Measurements from ENCODE around the gene SLC35E1.

Gene SLC35E1

DNA sequence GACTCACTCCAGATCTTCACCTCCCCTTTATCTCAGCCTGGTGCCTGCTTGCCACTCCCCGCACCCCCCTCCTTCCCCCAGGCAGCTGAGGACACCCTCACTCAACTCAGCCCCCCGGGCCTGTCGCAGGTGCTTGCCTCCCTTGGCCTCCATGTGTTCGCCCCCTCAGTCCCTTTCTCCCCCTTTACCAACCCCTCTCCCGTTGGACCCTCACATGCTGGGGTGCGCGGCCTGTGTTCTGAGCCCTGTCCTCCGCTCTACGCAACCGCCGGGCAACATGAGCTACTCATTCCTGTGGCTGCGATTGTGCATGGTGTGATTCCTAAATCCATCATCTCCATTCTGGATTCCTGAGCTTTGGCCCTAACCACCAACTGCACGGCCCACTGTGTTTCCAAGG, 35.1 kb downstream of the SLC35E1 start:
- H3K4me3 ChIP-seq (ENCODE audit: low read depth, low read length): no peak overlapping the region
- TF ChIP-seq, protein P1, sequence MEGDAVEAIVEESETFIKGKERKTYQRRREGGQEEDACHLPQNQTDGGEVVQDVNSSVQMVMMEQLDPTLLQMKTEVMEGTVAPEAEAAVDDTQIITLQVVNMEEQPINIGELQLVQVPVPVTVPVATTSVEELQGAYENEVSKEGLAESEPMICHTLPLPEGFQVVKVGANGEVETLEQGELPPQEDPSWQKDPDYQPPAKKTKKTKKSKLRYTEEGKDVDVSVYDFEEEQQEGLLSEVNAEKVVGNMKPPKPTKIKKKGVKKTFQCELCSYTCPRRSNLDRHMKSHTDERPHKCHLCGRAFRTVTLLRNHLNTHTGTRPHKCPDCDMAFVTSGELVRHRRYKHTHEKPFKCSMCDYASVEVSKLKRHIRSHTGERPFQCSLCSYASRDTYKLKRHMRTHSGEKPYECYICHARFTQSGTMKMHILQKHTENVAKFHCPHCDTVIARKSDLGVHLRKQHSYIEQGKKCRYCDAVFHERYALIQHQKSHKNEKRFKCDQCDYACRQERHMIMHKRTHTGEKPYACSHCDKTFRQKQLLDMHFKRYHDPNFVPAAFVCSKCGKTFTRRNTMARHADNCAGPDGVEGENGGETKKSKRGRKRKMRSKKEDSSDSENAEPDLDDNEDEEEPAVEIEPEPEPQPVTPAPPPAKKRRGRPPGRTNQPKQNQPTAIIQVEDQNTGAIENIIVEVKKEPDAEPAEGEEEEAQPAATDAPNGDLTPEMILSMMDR (conservative IDR thresholded peaks at IDR 0.05; ENCODE audit: low read depth, low read length): no peak
- no peak for DNase-seq (ENCODE audit: low read depth)

DNA sequence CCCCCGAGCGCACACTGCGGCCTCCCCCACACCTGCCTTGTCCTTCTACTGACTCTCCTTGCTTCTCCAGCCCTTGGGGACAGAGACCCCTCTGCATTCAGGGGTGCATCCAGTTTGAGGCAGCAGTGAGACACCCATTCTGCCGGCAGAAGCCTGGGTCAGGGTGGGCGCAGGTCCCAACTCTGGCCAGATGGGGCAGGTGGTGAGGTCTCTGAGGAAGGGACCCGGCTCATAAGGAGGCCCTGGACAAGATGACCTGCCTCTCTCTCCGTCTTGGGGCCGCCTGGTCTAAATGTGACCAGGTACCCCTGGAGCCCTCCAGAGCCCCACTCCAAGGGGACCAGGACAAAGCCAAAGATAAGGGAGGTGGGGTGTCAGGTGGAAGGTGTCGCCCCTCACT, 36.1 kb downstream of the SLC35E1 start:
- DNase-seq (ENCODE audit: low read depth): no peak
- TF ChIP-seq, protein P1 (conservative IDR thresholded peaks at IDR 0.05; ENCODE audit: low read depth, low read length): no peak
- H3K4me3 ChIP-seq (ENCODE audit: low read depth, low read length): no peak overlapping the region

DNA sequence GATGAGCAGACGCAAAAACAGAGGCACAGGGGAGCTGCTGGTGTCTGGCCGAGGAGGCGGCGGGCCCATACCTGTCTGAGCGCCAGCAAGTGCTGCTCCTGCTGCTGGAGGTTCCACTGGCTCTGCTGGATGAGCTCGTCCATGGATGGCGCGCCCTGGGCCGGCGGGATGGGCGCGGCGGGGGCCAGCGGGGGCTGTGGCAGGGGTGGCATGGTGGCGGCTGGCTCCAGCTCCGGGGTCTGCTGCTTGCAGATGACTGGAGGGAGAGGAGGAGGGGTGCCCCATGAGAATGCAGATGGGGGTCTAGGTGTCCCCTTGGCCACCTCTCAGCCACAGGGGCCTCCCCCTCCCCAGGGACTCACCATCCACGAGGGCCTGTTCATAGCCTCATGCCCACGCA, 36.8 kb downstream of the SLC35E1 start:
- H3K4me3 ChIP-seq (ENCODE audit: low read depth, low read length): no peak overlapping the region
- TF ChIP-seq, protein P1 (conservative IDR thresholded peaks at IDR 0.05; ENCODE audit: low read depth, low read length): no peak
- DNase-seq (ENCODE audit: low read depth): no peak

DNA sequence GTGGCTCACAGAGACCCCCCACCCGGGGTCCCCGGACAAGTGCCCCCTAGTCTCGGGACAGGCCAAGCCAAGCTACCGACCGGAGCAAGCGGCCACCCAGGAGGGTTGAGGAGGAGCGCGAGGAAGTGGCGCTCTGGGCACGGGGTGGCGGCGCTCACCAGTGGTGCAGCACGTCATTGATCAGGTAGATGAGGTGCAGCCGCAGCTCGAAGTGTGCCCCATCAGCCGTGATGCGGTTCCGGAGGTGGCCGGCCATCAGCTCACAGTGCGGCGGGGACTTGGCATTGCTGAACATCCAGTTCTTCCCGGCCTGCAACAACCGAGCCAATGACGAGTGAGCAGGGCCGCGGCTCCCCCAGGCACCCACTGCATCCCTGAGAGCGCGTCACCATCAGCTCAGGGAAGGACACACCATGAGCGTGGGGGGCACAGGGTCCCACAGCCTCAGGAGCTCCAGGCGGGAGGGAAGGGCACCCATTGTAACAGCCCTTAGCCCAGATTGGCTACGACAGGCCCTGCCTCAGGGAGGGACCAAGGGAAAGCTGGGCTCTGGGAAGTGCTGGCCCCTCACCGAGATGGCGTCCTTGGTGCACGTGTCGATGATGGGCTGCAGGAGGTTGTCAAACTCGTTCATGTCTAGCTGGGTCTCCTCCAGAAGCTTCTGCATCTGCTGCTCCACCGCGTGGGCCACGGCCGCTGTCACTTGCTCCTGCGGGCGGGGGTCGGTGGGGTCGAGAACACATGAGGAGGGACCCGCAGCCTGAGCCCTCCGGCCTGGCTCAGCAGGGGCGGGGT, 39.6 kb downstream of the SLC35E1 start:
- no peak overlapping the region for H3K4me3 ChIP-seq (ENCODE audit: low read depth, low read length)
- no peak for DNase-seq (ENCODE audit: low read depth)
- TF ChIP-seq, protein P1 (conservative IDR thresholded peaks at IDR 0.05; ENCODE audit: low read depth, low read length): no peak

DNA sequence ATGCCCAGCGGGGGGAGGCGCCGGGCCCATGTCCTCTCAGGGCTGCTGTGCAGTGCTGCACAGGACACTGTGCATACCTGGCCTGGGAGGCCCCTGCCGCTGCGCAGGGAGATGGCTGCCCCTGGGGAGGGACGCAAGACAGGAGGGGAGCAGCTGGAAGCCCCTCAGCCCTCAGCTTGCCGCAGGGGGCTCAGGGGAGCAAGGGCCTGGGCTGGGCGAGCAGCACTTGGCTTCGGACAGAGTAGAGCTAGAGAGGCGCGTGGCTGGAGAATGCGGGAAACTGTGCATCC, 40.9 kb downstream of the SLC35E1 start:
- H3K4me3 ChIP-seq (ENCODE audit: low read depth, low read length): no peak overlapping the region
- no peak for DNase-seq (ENCODE audit: low read depth)
- TF ChIP-seq, protein P1 (conservative IDR thresholded peaks at IDR 0.05; ENCODE audit: low read depth, low read length): no peak

DNA sequence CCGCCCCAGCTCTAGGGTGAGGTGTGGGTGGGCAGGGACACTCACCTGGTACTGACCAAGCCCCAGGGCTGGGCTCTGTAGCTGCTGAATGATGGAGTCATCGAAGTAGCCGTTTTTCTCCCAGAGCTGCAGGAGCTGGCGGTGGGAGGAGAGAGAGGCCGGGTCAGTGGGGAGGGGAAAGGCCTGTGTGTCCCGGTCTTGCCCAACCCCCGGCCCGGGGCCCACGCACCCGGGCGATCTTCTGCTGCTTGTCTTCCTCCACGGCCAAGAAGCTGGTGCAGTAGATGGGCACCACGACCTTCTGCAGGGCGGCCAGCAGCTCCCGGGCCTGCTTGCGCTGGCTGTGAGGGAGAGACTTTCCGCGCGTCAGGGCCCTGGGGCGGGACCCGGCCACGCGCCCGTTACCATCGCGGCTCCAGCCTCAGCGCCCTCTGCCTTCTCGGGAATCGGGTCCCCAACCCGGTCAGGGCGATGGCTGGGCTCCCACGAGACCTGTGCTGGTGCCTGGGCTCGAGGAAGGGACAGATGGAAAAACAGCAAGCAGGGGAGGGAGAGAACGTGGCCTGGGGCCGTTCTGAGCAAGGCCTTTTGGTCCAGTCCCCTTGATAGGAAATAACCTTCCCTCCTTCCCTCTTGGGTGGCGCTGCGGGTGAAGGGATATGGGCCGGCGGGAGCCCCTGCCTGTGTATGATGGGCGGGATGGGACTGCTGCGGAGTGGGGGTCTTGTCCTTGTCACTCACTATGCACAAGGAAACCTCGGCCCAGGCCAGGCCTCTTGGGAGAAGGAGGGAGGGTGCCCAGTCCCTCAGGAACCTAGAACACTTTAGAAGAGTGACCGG, 41.5 kb downstream of the SLC35E1 start:
- no peak for DNase-seq (ENCODE audit: low read depth)
- H3K4me3 ChIP-seq (ENCODE audit: low read depth, low read length): no peak overlapping the region
- TF ChIP-seq, protein P1 (conservative IDR thresholded peaks at IDR 0.05; ENCODE audit: low read depth, low read length): no peak
